GM12892 (cell line): ENCODE measurements around the gene NFKBIB.

Experiments used
- POLR2A ChIP-seq: IDR thresholded peaks from 2 replicates; pipeline ENCODE4 v1.6.1; 2011; ENCODE audit warnings: low read depth, low read length, control low read depth
- POLR2AphosphoS5 ChIP-seq: IDR thresholded peaks from 2 replicates; pipeline ENCODE4 v1.6.1; 2011; ENCODE audit warnings: low read depth, low read length, control low read depth

- no peak; the same call in 1 of the 2 replicates for TF ChIP-seq POLR2AphosphoS5
- peak; percentile 88; the same call in 1 of the 2 replicates for TF ChIP-seq POLR2A
Observed at GRCh38 chr19:38929929-38930775, 30.4 kb downstream of the NFKBIB start, which contains the start of gene SARS2.
